GM18867 (cell line): ENCODE measurements around the gene CDK5.
"Not testable (repeated sequence)": the region's sequence is repeated elsewhere in the genome, so short reads cannot be mapped to it uniquely, and the experiment has no call there.

Experiments used
- ATAC-seq: cut with Tn5 transposase; IDR thresholded peaks from one replicate; pipeline ENCODE4 v1.9.1; 2021; ENCODE audit warnings: mild to moderate bottlenecking, moderate library complexity; ENCODE audit not compliant: unreplicated experiment

Gene CDK5

GRCh38 chr7:151035902-151036301 lies 21.8 kb downstream of the CDK5 start:
- no peak for ATAC-seq

DNA sequence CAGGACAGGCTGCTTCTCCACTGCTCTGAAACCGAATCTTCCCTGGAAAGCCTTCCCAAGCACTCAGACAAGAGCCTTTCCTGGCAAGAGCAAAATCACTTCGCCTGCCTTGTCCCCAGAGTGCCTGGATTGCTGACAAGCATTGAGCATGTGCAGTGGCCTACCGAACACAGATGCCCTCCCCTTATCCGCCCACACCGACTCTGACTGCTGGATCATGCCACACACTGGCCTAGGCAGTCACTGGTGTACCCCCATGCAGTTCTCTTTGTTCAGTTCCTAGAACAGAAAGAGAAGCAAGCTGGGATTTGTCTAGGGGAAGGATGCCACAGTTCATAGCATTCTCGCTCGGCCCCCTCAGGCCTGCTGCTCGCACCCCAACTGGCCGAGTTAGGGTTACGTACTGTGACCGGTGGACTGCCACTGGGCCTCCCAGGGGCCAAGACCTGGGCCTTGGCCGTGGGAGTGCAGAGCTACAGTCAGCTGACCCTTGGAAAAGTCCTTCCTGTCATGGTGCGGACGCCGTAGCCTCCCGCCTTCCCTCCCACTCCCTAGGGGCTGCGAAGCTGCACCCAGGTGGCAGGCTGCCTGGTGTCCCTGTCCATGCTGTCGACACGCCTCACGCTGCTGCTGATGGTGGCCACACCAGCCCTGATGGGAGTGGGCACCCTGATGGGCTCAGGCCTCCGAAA lies 22.5 kb downstream of the CDK5 start:
- ATAC-seq: no peak

GRCh38 chr7:151034312-151035025 lies 23.2 kb downstream of the CDK5 start:
- no peak for ATAC-seq

DNA sequence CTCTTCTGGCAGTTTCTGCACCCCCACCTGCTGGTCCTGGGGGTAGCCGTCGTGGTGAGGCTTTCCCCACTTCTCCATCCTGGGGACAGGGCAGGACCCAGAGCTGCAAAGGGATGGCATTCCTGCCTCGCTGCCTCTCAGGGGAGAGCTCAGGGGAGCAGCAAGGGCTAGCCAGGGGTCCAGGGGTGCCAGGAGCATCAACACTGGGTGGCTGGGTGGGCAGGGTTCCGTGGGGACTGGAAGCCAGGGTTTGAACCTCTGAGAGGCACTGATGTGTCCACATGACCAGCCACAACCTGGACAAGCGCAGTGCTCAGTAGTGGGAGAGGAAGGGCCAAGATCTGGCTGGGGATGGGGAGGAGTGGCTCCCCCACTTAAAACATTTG lies 23.8 kb downstream of the CDK5 start:
- ATAC-seq: no peak

DNA sequence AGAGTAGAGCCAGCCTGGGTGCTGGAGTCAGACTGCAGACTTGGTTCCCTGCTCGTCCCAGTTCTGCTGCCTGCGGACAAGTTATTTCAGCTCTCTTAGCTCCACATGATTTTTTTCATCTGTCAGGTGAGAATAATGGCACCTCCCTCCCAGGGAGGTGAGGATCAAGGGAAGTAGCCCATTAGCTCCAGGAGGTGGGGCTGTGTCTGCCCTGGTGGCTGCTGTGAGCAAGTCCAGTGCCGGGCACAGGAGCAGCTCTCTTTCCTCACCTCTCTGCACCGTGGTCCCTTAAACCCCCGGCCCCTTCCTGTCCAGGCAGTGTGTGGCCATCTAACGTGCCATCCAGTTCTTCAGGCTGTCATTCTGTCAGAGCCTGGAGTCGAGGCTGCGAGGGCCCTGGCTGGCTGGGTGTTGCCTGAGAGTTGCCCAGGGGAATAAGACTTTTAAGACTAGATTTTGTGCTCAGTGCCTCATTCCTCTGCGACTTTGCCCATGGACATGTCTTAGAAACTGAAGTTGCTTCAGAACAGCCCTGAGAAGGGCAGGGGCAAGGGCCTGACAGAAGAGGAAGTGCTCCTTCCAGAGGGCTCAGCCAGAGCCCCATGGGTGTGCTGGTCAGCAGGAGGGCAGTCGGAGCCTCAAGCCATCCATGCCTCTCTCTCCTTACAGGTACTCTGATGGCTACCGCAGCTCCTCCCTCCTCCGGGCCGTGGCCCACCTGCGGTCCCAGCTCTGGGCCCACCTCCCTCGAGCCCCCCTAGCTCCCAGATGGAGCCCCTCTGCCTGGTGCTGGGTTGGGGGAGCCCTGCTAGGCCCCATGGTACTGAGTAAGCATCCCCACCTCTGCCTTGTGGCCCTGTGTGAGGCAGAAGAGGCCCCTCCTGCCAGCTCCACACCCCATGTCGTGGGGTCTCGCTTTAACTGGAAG lies 24.5 kb downstream of the CDK5 start:
- no peak for ATAC-seq

DNA sequence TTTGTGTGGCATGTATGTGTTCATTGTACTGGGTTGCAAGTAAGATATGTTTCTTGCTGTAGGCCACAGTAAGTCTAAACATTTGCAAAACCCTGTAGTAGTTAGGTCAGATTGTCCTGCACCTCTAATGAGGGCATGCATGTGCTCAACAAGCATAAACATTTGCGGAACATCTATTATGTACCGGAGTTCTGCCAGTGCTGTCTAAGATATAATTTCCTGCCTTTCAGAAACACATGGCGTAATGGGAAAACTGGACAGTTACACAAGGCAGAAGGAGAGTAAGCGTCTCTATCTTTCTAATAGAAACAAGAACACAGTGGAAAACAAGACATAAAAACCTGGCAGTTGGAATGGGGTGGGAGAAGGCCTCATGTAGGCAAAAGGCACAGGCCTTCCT lies 26.7 kb downstream of the CDK5 start:
- ATAC-seq: no peak

DNA sequence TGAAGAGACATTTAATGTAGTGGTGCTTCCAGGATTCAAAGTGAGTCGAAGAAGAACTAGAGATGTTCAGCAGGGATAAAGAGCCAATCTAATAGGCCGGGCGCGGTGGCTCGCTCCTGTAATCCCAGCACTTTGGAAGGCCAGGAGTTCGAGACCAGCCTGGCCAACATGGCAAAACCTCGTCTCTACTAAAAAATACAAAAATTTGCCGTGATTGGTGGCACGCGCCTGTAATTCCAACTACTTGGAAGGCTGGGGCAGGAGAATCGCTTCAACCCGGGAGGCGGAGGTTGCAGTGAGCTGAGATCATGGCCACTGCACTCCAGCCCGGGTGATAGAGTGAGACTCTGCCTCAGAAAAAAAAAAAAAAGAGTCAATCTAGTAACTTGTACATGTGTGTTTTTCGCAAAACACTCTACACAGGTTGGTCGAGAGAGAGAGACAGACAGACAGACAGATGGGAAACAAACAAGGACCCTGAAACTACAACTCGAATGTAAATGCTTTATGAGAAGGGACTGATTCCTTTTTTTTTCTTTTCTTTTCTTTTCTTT lies 28.7 kb downstream of the CDK5 start:
- ATAC-seq: no peak

- ATAC-seq: peak; percentile 96
These were observed 29.4 kb downstream of the CDK5 start, which contains the start of gene ABCB8 for GRCh38 chr7:151028131-151028947. TSS of gene ABCB8 (plus strand) at chr7:151028450. CDS start at chr7:151028516, 66 bp downstream.

DNA sequence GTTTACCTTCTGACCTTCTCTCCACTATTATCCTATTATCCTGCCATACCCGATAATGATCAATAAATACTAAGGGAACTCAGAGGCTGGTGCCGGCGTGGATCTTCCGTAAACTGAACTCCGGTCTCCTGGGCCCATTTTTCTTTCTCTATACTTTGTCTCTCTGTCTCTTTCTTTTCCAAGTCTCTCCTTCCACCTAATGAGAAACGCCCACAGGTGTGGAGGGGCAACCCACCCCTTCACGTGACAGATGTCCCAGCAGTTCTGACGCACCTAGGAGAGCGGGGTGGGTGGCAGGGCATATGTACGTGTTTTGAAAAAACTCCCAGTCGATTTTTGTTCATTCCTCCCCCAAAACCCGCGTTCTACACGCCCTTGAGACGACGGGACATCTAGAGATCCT lies 30.0 kb downstream of the CDK5 start:
- ATAC-seq: not testable (repeated sequence)

GRCh38 chr7:151026771-151027727 lies 30.6 kb downstream of the CDK5 start:
- not testable (repeated sequence) for ATAC-seq

DNA sequence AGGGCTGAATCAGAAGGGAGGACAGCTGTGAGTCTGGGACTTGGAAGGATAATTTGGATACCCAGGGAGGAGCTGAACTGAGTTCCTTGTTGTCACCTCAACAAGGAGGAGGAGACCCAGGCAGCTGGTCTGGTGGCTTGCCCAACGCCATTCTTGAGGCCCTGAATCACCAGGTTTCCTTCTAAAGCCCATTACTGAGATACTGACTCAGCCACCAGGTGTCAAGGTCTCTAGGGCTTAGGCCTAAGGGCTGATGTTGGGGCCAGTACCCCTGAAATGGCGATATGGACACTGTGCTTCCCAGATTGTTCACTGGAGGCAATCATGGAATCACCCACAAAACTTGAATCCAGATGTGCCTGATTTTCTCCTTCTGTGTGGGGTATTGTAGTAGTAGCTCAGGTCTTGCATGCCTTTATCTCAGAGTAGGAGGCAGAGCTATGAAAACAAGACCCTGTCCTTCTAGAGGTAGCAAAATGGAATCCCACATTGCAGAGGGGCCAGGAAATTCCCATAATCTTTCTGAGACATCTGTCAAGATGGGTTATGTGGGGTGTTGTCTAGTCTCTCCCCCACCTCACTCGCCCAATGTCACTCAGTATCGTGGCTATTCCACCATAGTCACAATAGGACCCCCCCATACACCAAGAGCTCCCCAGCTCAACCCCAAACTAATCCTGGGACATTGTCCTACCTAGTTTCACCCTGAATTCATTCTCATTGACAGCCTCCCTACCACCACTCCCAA lies 31.6 kb downstream of the CDK5 start:
- no peak for ATAC-seq

GRCh38 chr7:151024435-151025056 lies 33.2 kb downstream of the CDK5 start, which contains the start of gene ATG9B:
TSS of gene ATG9B (minus strand) at chr7:151024494. CDS start at chr7:151024423, 71 bp downstream.
- no peak for ATAC-seq

GRCh38 chr7:151023232-151023631 lies 34.5 kb downstream of the CDK5 start:
- no peak for ATAC-seq

DNA sequence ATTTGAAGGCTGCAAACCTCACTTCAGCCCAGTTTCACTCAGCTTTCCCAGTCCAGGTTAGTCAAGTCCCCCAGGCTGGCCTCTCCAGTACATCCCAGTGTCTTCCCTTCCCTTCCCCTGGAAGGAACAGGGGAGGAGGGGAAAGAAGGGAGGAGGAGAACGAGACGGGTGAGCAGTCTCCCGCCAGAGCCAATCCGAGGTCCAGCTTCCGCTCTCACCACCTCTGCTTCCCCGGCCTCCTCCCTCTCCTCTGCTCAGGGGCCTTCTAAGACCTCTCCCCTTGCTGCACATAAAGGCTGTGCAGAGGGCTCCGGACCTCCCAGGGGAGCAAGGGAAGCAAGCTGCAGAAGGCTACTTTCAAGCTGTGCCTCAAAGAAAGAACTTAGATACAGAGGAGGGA lies 37.5 kb downstream of the CDK5 start:
- no peak for ATAC-seq

DNA sequence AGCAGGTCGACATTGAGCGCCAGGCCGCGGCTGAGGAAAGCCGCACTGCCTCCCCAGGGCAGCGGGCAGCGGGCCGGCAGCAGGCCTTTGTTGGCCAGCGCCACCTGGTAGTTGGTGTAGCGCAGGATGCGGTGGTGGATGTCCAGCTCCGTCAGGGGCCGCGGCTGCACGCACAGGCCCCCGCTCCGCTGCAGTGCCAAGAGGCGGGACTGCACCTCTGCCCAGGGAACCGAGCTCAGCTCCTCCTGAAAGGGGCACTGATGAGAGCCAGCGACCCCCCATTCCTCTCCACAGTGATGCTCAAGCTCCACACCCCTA lies 38.6 kb downstream of the CDK5 start:
- ATAC-seq: no peak

- no peak for ATAC-seq
These were observed 39.1 kb downstream of the CDK5 start for GRCh38 chr7:151018421-151019129.

DNA sequence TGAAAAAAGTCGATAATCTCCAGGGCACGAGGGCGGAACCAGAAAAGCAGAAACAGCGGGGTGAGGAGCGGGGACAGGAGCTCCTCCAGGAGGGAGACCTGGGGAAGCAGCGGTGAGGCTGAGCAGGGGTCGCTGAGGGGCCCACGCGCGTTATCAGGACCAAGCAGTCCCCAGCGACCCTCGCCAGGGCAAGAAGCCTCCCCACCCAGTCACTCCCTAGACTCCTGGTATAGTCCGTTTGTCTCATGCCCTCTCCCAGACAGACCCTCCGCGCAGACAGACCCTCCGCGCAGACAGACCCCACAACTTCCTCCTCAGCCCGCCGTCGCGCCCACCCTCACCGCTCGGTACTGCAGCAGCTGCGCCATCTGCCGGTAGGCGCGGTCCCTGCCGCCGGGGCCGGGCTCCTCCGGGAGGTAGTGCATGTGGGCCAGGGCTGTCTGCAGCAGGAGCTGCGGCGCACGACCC lies 39.7 kb downstream of the CDK5 start:
- peak; percentile 56 for ATAC-seq
